ENCODE data around the gene PYY.
"Not testable (repeated sequence)": the region's sequence is repeated elsewhere in the genome, so short reads cannot be mapped to it uniquely, and the experiment has no call there.

PYY gene

GRCh38 chr17:43999024-43999423 lies 45.3 kb upstream of the PYY start:
- intact Hi-C loops (cut with DNase I; ENCODE audit: low total_unique reads): loop anchor here (10.0 kb wide), 1 partner anchor 124 kb away; no protein-coding TSS in a partner anchor
- Histone ChIP-seq H3K4me1 (peaks cover 0 to 9% (median 6%) of the 10 kb centered on the region in 4 donors), H3K36me3 (no peaks in the 10 kb centered on the region), H3K27me3 (peaks cover 0 to 30% of the 10 kb centered on the region in 2 donors), H3K4me3 (no peak overlapping the region), H3K9me3 (no peaks in the 10 kb centered on the region), H3K27ac (no peak overlapping the region)
- TF ChIP-seq CTCF (IDR thresholded peaks at IDR 0.05): no peak
- DNase-seq: no peak

GRCh38 chr17:43998552-43998951 lies 44.8 kb upstream of the PYY start:
- Histone ChIP-seq H3K9me3 (no peaks in the 10 kb centered on the region), H3K27me3 (peaks cover 0 to 26% of the 10 kb centered on the region in 2 donors), H3K27ac (no peak overlapping the region), H3K4me1 (peaks cover 0 to 9% (median 6%) of the 10 kb centered on the region in 4 donors), H3K36me3 (no peaks in the 10 kb centered on the region), H3K4me3 (no peak overlapping the region)
- no peak for DNase-seq
- TF ChIP-seq CTCF (IDR thresholded peaks at IDR 0.05): no peak
- intact Hi-C loops (cut with DNase I; ENCODE audit: low total_unique reads): loop anchor here (10.0 kb wide), 1 partner anchor 124 kb away; no protein-coding TSS in a partner anchor

- not testable (repeated sequence) for H3K4me3 ChIP-seq, H3K4me1 ChIP-seq, H3K36me3 ChIP-seq, H3K27ac ChIP-seq, H3K9me3 ChIP-seq, DNase-seq
- H3K27me3 ChIP-seq: peaks cover 0 to 20% of the 10 kb centered on the region in 2 donors
- intact Hi-C loops (cut with DNase I; ENCODE audit: low total_unique reads): loop anchor here (10.0 kb wide), 1 partner anchor 122 kb away; no protein-coding TSS in a partner anchor
These were observed 43.4 kb upstream of the PYY start for GRCh38 chr17:43997180-43997579.

- TF ChIP-seq CTCF (IDR thresholded peaks at IDR 0.05): no peak
- Histone ChIP-seq H3K27ac (no peak overlapping the region), H3K4me3 (no peak overlapping the region), H3K36me3 (no peaks in the 10 kb centered on the region), H3K27me3 (peaks cover 0 to 16% of the 10 kb centered on the region in 2 donors), H3K9me3 (no peaks in the 10 kb centered on the region), H3K4me1 (peaks cover 0 to 9% (median 6%) of the 10 kb centered on the region in 4 donors)
- DNase-seq: no peak
- intact Hi-C loops (cut with DNase I; ENCODE audit: low total_unique reads): loop anchor here (2.0 to 10.0 kb wide), 2 partner anchors 48 to 120 kb away; no protein-coding TSS in a partner anchor
These were observed 41.4 kb upstream of the PYY start for GRCh38 chr17:43995150-43995471.

GRCh38 chr17:43994272-43995149 lies 40.8 kb upstream of the PYY start:
- Histone ChIP-seq H3K27me3 (peaks cover 0 to 19% of the 10 kb centered on the region in 2 donors), H3K4me3 (no peak overlapping the region), H3K9me3 (no peaks in the 10 kb centered on the region), H3K4me1 (peaks cover 0 to 9% (median 6%) of the 10 kb centered on the region in 4 donors), H3K27ac (no peak overlapping the region), H3K36me3 (no peaks in the 10 kb centered on the region)
- peak; percentile 61 to 65 for TF ChIP-seq CTCF (IDR thresholded peaks at IDR 0.05)
- peak in 1 of 2 donors; percentile 68 for DNase-seq
- intact Hi-C loops (cut with DNase I; ENCODE audit: low total_unique reads): loop anchor here (2.0 to 10.0 kb wide), 2 partner anchors 48 to 120 kb away; no protein-coding TSS in a partner anchor

GRCh38 chr17:43992641-43993040 lies 38.9 kb upstream of the PYY start:
- Histone ChIP-seq H3K9me3 (no peaks in the 10 kb centered on the region), H3K27me3 (peaks cover 0 to 28% of the 10 kb centered on the region in 2 donors), H3K27ac (no peak overlapping the region), H3K4me1 (peaks cover 0 to 9% (median 6%) of the 10 kb centered on the region in 4 donors), H3K4me3 (no peak overlapping the region), H3K36me3 (no peaks in the 10 kb centered on the region)
- TF ChIP-seq CTCF (IDR thresholded peaks at IDR 0.05): no peak
- no peak for DNase-seq
- intact Hi-C loops (cut with DNase I; ENCODE audit: low total_unique reads): loop anchor here (10.0 kb wide), 1 partner anchor 118 kb away; no protein-coding TSS in a partner anchor

Data from tibial artery (tissue), 4 donors.